Measurements from ENCODE around the gene RHOC. TPM values are rescaled to one million over a fixed set of nuclear protein-coding genes. Genes with fewer than 3 reads are reported as not detected.
A peak's percentile ranks its signal among the peaks of the same experiment; 100 is the strongest.

Gene RHOC
- total RNA-seq, 2 donors from 2014 or later, result 190 to 330 TPM

DNA sequence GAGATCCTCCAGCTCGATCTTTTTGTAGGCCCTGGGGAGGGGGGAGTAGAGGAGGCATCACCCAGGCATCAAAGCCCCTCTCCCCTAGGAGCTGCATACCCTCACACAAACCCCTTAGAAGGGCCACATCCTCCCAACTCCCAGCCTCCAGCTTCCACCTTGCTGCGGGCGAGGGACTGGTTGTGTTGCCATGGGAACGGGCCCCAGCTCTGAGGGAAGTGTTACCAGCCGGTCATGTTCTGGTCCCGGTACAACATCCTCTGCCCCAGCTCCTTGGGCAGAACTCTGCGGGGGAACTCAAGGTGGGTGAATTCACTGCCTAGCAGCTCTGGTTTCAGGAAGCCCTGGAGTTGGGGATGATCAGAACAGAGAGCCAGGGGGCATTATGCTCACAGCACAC lies 4.1 kb upstream of the RHOC start:
- H3K9me3 ChIP-seq, result no peaks in the 10 kb centered on the region
- H3K27ac ChIP-seq, result no peak overlapping the region
- TF ChIP-seq, protein P1, sequence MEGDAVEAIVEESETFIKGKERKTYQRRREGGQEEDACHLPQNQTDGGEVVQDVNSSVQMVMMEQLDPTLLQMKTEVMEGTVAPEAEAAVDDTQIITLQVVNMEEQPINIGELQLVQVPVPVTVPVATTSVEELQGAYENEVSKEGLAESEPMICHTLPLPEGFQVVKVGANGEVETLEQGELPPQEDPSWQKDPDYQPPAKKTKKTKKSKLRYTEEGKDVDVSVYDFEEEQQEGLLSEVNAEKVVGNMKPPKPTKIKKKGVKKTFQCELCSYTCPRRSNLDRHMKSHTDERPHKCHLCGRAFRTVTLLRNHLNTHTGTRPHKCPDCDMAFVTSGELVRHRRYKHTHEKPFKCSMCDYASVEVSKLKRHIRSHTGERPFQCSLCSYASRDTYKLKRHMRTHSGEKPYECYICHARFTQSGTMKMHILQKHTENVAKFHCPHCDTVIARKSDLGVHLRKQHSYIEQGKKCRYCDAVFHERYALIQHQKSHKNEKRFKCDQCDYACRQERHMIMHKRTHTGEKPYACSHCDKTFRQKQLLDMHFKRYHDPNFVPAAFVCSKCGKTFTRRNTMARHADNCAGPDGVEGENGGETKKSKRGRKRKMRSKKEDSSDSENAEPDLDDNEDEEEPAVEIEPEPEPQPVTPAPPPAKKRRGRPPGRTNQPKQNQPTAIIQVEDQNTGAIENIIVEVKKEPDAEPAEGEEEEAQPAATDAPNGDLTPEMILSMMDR (IDR thresholded peaks at IDR 0.05), result no peak
- no peaks in the 10 kb centered on the region for H3K27me3 ChIP-seq
- no peaks in the 10 kb centered on the region for H3K36me3 ChIP-seq
- H3K4me1 ChIP-seq, result peaks cover 0 to 28% of the 10 kb centered on the region in 2 donors
- no peak overlapping the region for H3K4me3 ChIP-seq
- no peak for DNase-seq (ENCODE audit: low spot score)

- Histone ChIP-seq H3K4me1 (peaks cover 0 to 28% of the 10 kb centered on the region in 2 donors), H3K4me3 (no peak overlapping the region), H3K36me3 (no peaks in the 10 kb centered on the region), H3K9me3 (no peaks in the 10 kb centered on the region), H3K27ac (no peak overlapping the region), H3K27me3 (no peaks in the 10 kb centered on the region)
- no peak for DNase-seq (ENCODE audit: low spot score)
- TF ChIP-seq, protein P1 (IDR thresholded peaks at IDR 0.05), result no peak
These were observed 3.7 kb upstream of the RHOC start for GRCh38 chr1:112710586-112710985.

- H3K4me3 ChIP-seq, result no peak overlapping the region
These were observed 3.2 kb upstream of the RHOC start for GRCh38 chr1:112710159-112710558.

GRCh38 chr1:112708489-112708888 lies 1.6 kb upstream of the RHOC start:
- TF ChIP-seq, protein P1 (IDR thresholded peaks at IDR 0.05), result no peak
- Histone ChIP-seq H3K27me3 (no peaks in the 10 kb centered on the region), H3K36me3 (peaks cover 3% of the 10 kb centered on the region), H3K4me1 (peaks cover 0 to 34% of the 10 kb centered on the region in 2 donors), H3K9me3 (no peaks in the 10 kb centered on the region), H3K4me3 (no peak overlapping the region), H3K27ac (no peak overlapping the region)
- no peak for DNase-seq (ENCODE audit: low spot score)

More at GRCh38 chr1:112710159-112710558, 3.2 kb upstream of the RHOC start:
- DNase-seq (ENCODE audit: low spot score), result no peak
- TF ChIP-seq, protein P1 (IDR thresholded peaks at IDR 0.05), result no peak
- Histone ChIP-seq H3K27ac (no peak overlapping the region), H3K27me3 (no peaks in the 10 kb centered on the region), H3K4me1 (peaks cover 0 to 32% of the 10 kb centered on the region in 2 donors), H3K36me3 (no peaks in the 10 kb centered on the region), H3K9me3 (no peaks in the 10 kb centered on the region)

- no peak overlapping the region for H3K4me3 ChIP-seq
- peaks cover 8% of the 10 kb centered on the region for H3K36me3 ChIP-seq
- DNase-seq (ENCODE audit: low spot score), result no peak
- peak overlapping the region; percentile 97 to 99 for H3K27ac ChIP-seq
- TF ChIP-seq, protein P1 (IDR thresholded peaks at IDR 0.05), result no peak
- no peaks in the 10 kb centered on the region for H3K27me3 ChIP-seq
- H3K9me3 ChIP-seq, result no peaks in the 10 kb centered on the region
- H3K4me1 ChIP-seq, result peaks cover 0 to 36% of the 10 kb centered on the region in 2 donors
These were observed 1.1 kb upstream of the RHOC start for GRCh38 chr1:112708002-112708448.

Measured in right atrium auricular region (tissue), 2 donors.